Jurkat, Clone E6-1 (cell line): ENCODE results near the gene CCL26.
"Not testable (repeated sequence)": the region's sequence is repeated elsewhere in the genome, so short reads cannot be mapped to it uniquely, and the experiment has no call there.

Experiments used
- DNase-seq: peaks from one replicate; pipeline ENCODE4 v3.0.0-alpha.2; 2011; ENCODE audit warnings: low read depth, low spot score
- H3K4me3 ChIP-seq: 2 replicates; pipeline ENCODE4 v1.5.1; 2011; ENCODE audit warnings: mild to moderate bottlenecking, low read length, control low read depth, moderate library complexity

Gene CCL26

GRCh38 chr7:75743455-75743859 lies 28.6 kb downstream of the CCL26 start:
- H3K4me3 ChIP-seq: no peak overlapping the region
- no peak for DNase-seq

- DNase-seq: no peak
- no peak overlapping the region for H3K4me3 ChIP-seq
These were observed 31.0 kb downstream of the CCL26 start for GRCh38 chr7:75740846-75741497.

- DNase-seq: peak; percentile 45
- peak overlapping the region; percentile 55 for H3K4me3 ChIP-seq
These were observed 32.0 kb downstream of the CCL26 start for GRCh38 chr7:75739796-75740672.

DNA sequence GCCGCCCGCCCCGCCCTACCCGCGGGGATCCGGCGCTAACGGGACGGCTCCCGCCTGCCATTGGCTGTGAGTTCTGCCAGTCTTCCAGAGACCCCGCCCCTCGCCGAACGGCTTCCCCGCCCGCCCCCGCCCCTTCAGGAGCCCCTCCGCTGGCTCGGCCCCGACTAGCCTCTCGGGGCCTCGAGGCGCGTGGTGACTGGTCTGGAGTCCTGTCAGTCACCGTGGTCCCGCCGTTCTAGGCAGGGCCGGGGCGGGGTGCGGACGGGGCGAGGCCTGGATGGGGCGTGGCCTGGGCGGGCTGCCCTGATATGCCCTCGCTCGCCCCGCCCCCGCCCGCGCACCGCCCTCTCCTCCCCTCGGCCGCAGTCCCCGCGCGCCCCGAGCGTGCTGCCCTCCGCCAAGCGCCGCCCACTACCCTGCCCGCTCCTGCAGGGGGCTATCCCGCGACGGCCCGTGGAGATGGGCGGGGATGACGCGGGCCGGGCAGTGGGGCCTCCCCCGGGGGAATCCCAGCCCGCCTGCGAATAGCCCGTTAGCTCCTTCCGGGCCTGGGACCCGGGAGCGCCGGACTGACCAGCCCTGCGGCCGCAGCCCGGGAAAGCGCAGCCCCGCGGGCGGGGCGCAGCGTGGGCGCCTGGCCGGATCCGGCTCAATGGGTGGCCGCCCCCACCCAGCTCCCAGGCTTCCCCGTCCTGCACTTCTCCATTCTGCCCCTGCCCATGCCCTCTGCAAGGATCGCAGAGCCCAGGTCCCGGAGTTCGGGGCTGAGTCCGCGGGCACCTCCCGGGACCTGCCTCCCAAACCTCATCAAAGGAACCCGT lies 32.8 kb downstream of the CCL26 start:
- DNase-seq: peak; percentile 94
- H3K4me3 ChIP-seq: peak overlapping the region; percentile 76

DNA sequence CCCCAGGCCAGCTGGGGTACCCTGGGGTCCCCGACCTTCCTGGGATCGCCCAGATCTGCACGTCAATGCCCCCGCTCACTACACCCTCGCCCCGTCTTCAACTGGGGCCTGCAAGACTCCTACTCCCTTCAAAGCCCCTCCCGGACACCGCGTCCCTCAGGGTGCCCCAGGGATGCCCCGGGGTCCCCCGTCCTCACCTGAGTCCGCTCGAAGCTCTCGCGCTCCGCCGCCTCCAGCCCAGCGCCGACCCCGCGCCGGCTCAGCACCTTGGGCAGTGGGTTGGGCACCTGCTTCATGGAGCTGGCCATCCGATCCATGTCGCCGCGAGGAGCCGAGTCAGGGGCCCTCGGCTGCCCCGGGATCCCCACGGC lies 33.4 kb downstream of the CCL26 start, which contains the start of gene HIP1:
Gene HIP1, minus strand, starts transcription at position 338 of the 371 bp plus-strand sequence. Its CDS starts 21 bp downstream, at position 317.
- DNase-seq: no peak
- peak within 1 kb of the TSS; percentile 76 for H3K4me3 ChIP-seq

DNA sequence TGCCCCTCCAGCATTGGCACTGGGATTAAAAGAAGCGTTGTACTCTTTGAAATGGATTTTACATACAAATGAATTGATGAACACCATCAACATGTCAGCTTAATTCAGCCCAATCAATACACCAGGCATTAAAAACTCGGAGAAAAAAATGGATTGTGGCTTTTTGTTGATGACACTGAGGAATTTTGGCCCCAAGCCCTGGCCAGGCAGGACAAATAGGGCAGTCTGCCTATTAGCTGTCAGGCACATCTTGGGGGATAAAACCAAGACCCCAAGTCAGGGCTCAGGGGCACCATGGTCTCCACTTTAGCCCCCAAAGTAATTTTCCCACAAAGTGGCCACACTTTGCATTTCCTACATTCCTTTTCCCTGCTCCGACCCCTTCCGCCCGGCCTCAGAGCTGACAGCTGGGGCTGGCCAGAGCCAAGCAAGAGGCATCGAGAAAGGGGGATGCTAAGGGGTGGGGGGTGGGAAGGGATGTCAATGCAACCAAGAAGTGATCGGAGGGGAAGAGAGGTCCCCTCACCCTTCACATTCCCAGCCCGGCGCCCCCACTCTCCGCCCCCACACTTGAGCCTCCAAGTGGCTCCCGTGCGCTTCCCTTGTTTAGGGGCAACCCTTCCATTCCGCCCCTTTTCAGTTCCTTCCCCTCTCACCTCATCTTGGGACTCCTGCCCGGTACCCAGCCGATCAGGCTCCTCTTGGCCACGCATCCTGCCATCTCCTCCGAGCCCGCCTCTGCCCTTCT lies 34.0 kb downstream of the CCL26 start:
- peak overlapping the region; percentile 76 for H3K4me3 ChIP-seq
- no peak for DNase-seq

GRCh38 chr7:75735581-75736350 lies 36.2 kb downstream of the CCL26 start:
- H3K4me3 ChIP-seq: no peak overlapping the region
- no peak for DNase-seq

DNA sequence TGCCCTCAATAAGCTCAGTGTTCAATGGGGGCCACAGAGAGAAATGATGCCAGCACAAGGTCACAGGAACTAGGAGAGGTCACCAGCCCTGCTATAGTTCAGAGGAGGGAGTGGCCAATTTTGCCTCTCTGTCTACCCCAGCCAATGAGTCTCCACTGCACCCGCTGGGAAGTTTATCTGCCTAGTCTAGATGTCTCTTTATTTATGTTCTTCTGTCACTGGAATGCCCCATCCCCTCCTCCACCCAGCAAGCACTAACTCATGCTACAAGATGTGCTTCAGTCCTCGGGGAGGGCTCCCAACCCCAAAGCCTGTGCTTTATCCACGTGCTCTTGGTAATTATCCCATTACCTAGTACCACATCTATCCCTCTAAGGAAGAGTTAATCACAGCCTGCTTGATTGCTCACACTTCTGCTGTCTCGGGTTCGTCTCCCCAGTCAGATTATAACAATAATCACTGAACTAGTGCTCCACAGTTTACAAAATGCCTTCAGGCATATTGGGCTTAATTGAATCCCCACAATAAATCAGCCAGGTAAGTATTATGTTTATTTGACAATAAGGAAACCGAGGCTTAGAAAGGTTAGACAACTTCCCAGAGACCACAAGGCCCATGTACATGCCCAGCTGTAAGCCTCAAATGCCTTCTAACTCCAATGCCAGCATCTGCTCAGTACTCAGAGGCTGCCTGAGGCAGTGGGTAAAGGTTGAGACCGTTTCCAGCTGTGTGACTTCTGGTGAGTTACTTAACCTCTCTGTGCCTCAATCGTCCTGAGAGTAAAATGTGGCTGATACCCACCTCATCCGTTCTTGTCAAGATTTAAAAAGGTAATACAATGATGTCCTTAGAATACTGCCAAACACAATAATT lies 37.2 kb downstream of the CCL26 start:
- no peak overlapping the region for H3K4me3 ChIP-seq
- DNase-seq: no peak

- no peak for DNase-seq
- H3K4me3 ChIP-seq: no peak overlapping the region
These were observed 39.0 kb downstream of the CCL26 start for GRCh38 chr7:75732764-75733630.

DNA sequence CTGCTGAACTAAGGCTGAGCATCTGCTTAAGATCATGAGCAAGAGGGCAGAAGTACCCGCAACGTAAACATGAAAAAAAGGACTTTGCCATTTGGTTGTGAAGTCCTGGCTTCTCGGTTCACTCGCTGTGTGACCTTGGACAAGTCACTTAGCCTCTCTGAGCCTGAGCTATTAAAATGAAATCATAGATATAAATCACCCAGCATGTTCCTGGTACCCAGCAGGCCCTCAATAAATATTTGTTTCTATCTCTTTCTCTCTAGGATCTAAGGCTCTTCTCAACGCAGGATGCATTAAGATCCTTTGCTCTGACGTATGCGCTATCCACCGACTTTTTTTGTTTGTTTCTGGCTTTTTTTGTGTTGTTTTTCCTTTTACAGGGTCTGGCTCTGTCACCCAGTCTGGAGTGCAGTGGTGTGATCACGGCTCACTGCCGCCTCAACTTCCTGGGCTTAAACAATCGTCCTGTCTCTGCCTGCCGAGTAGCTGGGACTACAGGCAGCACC lies 39.9 kb downstream of the CCL26 start:
- no peak overlapping the region for H3K4me3 ChIP-seq

DNA sequence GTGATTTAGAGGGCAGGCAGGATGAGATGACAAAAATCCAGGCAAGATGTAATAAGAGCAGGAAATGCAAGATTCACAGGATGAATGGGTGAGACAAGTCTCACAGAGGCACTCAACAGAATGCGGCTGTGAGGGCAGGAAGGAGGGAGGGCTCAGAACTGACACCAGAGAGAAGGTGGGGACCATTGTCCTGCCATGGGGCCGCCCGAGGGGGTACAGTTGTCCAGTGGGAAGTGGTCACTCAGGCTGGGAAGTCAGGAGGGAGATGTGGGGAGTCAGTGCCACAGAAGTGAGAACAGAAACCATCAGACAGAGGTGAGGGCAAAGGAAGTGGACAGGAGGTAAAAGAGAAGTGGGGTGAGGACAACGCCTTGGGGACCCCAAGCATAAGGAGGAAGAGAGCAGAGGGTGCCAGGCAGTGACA lies 42.1 kb downstream of the CCL26 start:
- no peak overlapping the region for H3K4me3 ChIP-seq
- no peak for DNase-seq

More for the DNA sequence above, 39.9 kb downstream of the CCL26 start:
- DNase-seq: no peak

DNA sequence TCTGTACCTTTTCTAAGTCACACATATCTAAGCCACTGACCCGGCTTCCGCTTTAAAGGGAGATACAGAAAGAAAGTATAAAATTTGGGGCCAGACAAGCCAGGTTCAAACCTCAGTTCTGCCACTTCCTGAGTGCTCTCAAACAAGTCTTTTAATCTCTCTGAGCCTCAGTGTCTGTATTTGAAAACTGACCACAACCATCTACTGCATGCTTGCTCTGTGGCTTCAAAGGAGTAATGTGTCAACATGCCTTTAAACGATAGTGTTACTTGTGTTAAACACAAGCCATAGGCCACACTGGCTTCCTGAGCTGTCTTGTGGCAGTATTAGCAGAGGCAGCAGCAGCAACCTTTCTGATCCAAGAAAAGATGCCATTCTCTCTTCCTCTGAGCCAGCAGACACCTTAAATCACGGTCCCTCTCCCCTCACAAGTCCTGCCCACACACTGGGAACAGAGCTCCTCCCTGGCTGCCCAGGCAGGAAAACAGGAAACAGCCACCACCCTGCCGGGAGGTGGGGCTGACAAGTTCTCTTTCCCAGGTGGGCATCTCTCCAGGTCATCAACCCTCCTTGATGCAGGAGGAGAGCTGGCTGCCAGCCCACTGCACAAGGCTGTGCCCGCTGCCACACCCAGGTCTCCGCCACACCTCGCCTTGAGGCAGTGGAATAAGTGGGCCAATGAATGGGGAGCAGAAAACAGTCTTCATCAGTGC lies 44.0 kb downstream of the CCL26 start:
- peak; percentile 78 for DNase-seq
- no peak overlapping the region for H3K4me3 ChIP-seq

GRCh38 chr7:75727351-75727750 lies 44.7 kb downstream of the CCL26 start:
- DNase-seq, H3K4me3 ChIP-seq: not testable (repeated sequence)

DNA sequence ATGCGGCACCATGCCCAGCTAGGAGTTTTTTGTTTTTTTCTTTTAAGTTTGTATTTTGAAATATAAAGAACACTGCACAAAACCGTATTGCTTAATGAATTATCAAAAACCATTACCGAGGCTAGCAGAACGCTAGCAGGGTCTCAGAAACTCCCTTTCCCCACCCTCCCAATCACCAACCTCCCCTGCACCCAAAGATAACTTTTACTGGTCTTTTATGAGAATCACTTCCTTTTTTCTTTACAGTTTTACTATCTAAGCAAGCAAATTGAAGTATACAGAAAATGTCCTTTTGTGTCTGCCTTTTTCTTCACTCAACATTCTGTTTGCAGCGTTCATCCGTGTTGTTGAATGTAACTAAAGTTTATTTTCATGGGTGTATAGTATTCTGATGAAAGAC lies 46.7 kb downstream of the CCL26 start:
- no peak for DNase-seq
- H3K4me3 ChIP-seq: no peak overlapping the region

- H3K4me3 ChIP-seq: no peak overlapping the region
- no peak for DNase-seq
These were observed 48.6 kb downstream of the CCL26 start for GRCh38 chr7:75723444-75723843.

- no peak overlapping the region for H3K4me3 ChIP-seq
- DNase-seq: no peak
These were observed 49.6 kb downstream of the CCL26 start for GRCh38 chr7:75722373-75722772.
